GM23338 (cell line): Measurements from ENCODE around the gene NAA10. TPM values are rescaled to one million over a fixed set of nuclear protein-coding genes. Genes with fewer than 3 reads are reported as not detected.

Experiments used
- ATAC-seq: fragments of 200-7000 bp; cut with Tn5 transposase; 3 replicates; pipeline ENCODE4 v1.9.1; 2020
- DNase-seq: peaks from one replicate; pipeline ENCODE4 v3.0.0-alpha.2; 2015; ENCODE audit warnings: low spot score
- H2AFZ ChIP-seq: fragments of 200-600 bp; sonication (generic); 2 replicates; pipeline ENCODE4 v1.8.0; 2016; ENCODE audit warnings: antibody characterized with exemption, mild to moderate bottlenecking, moderate library complexity
- H3F3A ChIP-seq: fragments of 200-600 bp; sonication (generic); replicated peaks from 2 replicates; pipeline ENCODE4 v1.8.0; 2017; ENCODE audit warnings: antibody characterized with exemption, mixed run types, low read depth
- H3K27ac ChIP-seq: fragments of 200-600 bp; sonication (generic); 2 replicates; pipeline ENCODE4 v1.6.1; 2016; ENCODE audit warnings: low read depth
- H3K27me3 ChIP-seq: fragments of 200-600 bp; sonication (generic); 2 replicates; pipeline ENCODE4 v1.8.0; 2016; ENCODE audit warnings: mild to moderate bottlenecking, mixed run types, moderate library complexity; ENCODE audit not compliant: insufficient read depth
- H3K36me3 ChIP-seq: fragments of 200-600 bp; sonication (generic); 2 replicates; pipeline ENCODE4 v1.8.0; 2016; ENCODE audit warnings: mild to moderate bottlenecking; ENCODE audit not compliant: insufficient read depth
- H3K4me1 ChIP-seq: fragments of 200-600 bp; sonication (generic); 2 replicates; pipeline ENCODE4 v1.8.0; 2016; ENCODE audit warnings: mild to moderate bottlenecking, moderate library complexity; ENCODE audit not compliant: insufficient read depth
- H3K4me2 ChIP-seq: fragments of 200-600 bp; sonication (generic); 2 replicates; pipeline ENCODE4 v1.7.1; 2017; ENCODE audit warnings: mixed run types
- H3K4me3 ChIP-seq: fragments of 200-600 bp; sonication (generic); 2 replicates; pipeline ENCODE4 v1.6.1; 2016; ENCODE audit warnings: mixed run types
- H3K79me2 ChIP-seq: fragments of 200-600 bp; sonication (generic); replicated peaks from 2 replicates; pipeline ENCODE4 v1.8.0; 2017; ENCODE audit warnings: mild to moderate bottlenecking; ENCODE audit not compliant: insufficient read depth
- H3K9me2 ChIP-seq: fragments of 200-600 bp; sonication (generic); 2 replicates; pipeline ENCODE4 v1.8.0; 2017; ENCODE audit not compliant: insufficient read depth
- H4K20me1 ChIP-seq: fragments of 200-600 bp; sonication (generic); replicated peaks from 2 replicates; pipeline ENCODE4 v1.8.0; 2017; ENCODE audit warnings: mild to moderate bottlenecking; ENCODE audit not compliant: insufficient read depth
- H3K27ac Mint-ChIP-seq: 2 replicates; pipeline ENCODE4 v1.8.0; 2020; ENCODE audit warnings: inconsistent platforms, mild to moderate bottlenecking, moderate library complexity, mixed read lengths
- H3K27me3 Mint-ChIP-seq: 3 replicates; pipeline ENCODE4 v1.8.0; 2022; ENCODE audit warnings: low read depth, mild to moderate bottlenecking, moderate library complexity, mixed read lengths, inconsistent platforms; ENCODE audit not compliant: insufficient read depth, poor library complexity
- H3K36me3 Mint-ChIP-seq: 3 replicates; pipeline ENCODE4 v1.8.0; 2021; ENCODE audit warnings: low read depth, mild to moderate bottlenecking, inconsistent platforms, moderate library complexity, mixed read lengths
- H3K4me1 Mint-ChIP-seq: 3 replicates; pipeline ENCODE4 v1.8.0; 2020; ENCODE audit warnings: mild to moderate bottlenecking, inconsistent platforms, mixed read lengths
- H3K4me3 Mint-ChIP-seq: 3 replicates; pipeline ENCODE4 v1.8.0; 2021; ENCODE audit warnings: moderate library complexity, mild to moderate bottlenecking, inconsistent platforms, mixed read lengths
- H3K9me3 Mint-ChIP-seq: 3 replicates; pipeline ENCODE4 v1.8.0; 2020; ENCODE audit warnings: moderate library complexity, mild to moderate bottlenecking, inconsistent platforms, mixed read lengths
- CREB1 ChIP-seq: fragments of 250-450 bp; sonication (Bioruptor Pico); IDR thresholded peaks from 2 replicates; pipeline ENCODE4 v1.5.0; 2020; ENCODE audit warnings: low read depth, mild to moderate bottlenecking, moderate library complexity
- EZH2 ChIP-seq: fragments of 200-600 bp; sonication (generic); IDR thresholded peaks from one replicate; pipeline ENCODE4 v1.8.0; 2017; ENCODE audit warnings: antibody characterized with exemption, mild to moderate bottlenecking, low read depth; ENCODE audit not compliant: unreplicated experiment
- ZNF331 ChIP-seq: fragments of 250-450 bp; sonication (Bioruptor Pico); IDR thresholded peaks from 2 replicates; pipeline ENCODE4 v1.5.0; 2020; ENCODE audit warnings: low read depth, mild to moderate bottlenecking, moderate library complexity
- ZNF462 ChIP-seq: fragments of 250-450 bp; sonication (Bioruptor Pico); IDR thresholded peaks from 2 replicates; pipeline ENCODE4 v1.5.0; 2020; ENCODE audit warnings: mild to moderate bottlenecking, moderate library complexity
- microRNA-seq: library from miRNA; unstranded; fragments of <30 nt; microRNA quantifications from one replicate; pipeline ENCODE4, GENCODE V29; 2017
- polyA plus RNA-seq: library from polyadenylated mRNA; unstranded; fragments of >200 nt; fragmentation: Nextera tagmentation; extraction: Ambion mirVana; gene quantifications from 2 replicates; pipeline ENCODE4 v1.2.1, GENCODE V29; 2016
- small RNA-seq: library from RNA; depleted of rRNA; stranded (forward); fragments of <200 nt; gene quantifications from one replicate; pipeline ENCODE3, GENCODE V24; 2014; ENCODE audit warnings: low replicate concordance
- total RNA-seq: library from RNA; depleted of rRNA; stranded (reverse); fragments of >200 nt; shearing (Covaris generic); gene quantifications from 2 replicates; pipeline ENCODE4 v1.2.3, GENCODE V29; 2014; rRNA removed

NAA10 gene
- total and polyA plus RNA-seq, 2 experiments from 2014 or later: 136 to 145 TPM

GRCh38 chrX:153879741-153880439 lies 54.9 kb downstream of the NAA10 start:
- Histone ChIP-seq H4K20me1 (no peaks in the 10 kb centered on the region), H3K4me2 (peak overlapping the region; percentile 80), H3K36me3 (no peaks in the 10 kb centered on the region), H3K79me2 (no peaks in the 10 kb centered on the region), H3K27me3 (no peaks in the 10 kb centered on the region), H3K9me2 (no peaks in the 10 kb centered on the region), H3F3A (no peaks in the 10 kb centered on the region), H2AFZ (no peak overlapping the region), H3K4me1 (peaks cover 32% of the 10 kb centered on the region; the same call in 1 of the 2 replicates), H3K27ac (no peak overlapping the region), H3K4me3 (peak overlapping the region; percentile 54; the same call in 1 of the 2 replicates)
- H3K27ac Mint-ChIP-seq: no peak overlapping the region
- peaks cover 54% of the 10 kb centered on the region for H3K4me1 Mint-ChIP-seq
- no peak for TF ChIP-seq ZNF462
- TF ChIP-seq EZH2: no peak
- TF ChIP-seq ZNF331 (CRISPR knock-in tag): no peak
- no peak for TF ChIP-seq CREB1
- peaks cover 16% of the 10 kb centered on the region for H3K27me3 Mint-ChIP-seq
- no peak for DNase-seq
- ATAC-seq: no peak
- peak overlapping the region; percentile 28; the same call in 2 of the 3 replicates for H3K4me3 Mint-ChIP-seq
- H3K9me3 Mint-ChIP-seq: no peaks in the 10 kb centered on the region; the same call in 2 of the 3 replicates
- no peaks in the 10 kb centered on the region; the same call in 2 of the 3 replicates for H3K36me3 Mint-ChIP-seq

Small RNA genes within 50 kb of the gene (microRNA-seq; reads per million reads assigned to microRNA genes)
- gene MIR3202-1 (not detected), gene MIR3202-2 (not detected)

Small RNA genes within 50 kb of the gene (small RNA-seq; reads per million reads assigned to genes)
- gene MIR3202-1: not detected

Other genes with a start within 250 kb of the NAA10 start
- 61.9 and 68.6 TPM in 2 replicates for gene SLC6A8, start 247.1 kb downstream of the NAA10 start, total RNA-seq
- gene SLC6A8, start 247.1 kb downstream of the NAA10 start, polyA plus RNA-seq: 19.5 and 22.2 TPM in 2 replicates
- gene BCAP31, start 210.7 kb downstream of the NAA10 start, total RNA-seq: 85.0 and 104 TPM in 2 replicates
- gene BCAP31, start 210.7 kb downstream of the NAA10 start, polyA plus RNA-seq: 136 and 145 TPM in 2 replicates
- 4.0 and 8.9 TPM in 2 replicates for gene ABCD1, start 210.2 kb downstream of the NAA10 start, total RNA-seq
- 2.4 and 2.9 TPM in 2 replicates for gene ABCD1, start 210.2 kb downstream of the NAA10 start, polyA plus RNA-seq
- gene PLXNB3, start 170.8 kb downstream of the NAA10 start, total RNA-seq: 3.2 and 4.1 TPM in 2 replicates
- gene PLXNB3, start 170.8 kb downstream of the NAA10 start, polyA plus RNA-seq: 0.30 and 0.70 TPM in 2 replicates
- 0.23 TPM in 1 of 2 replicates, not detected in the other for gene SRPK3, start 154.0 kb downstream of the NAA10 start, total RNA-seq
- gene SRPK3, start 154.0 kb downstream of the NAA10 start, polyA plus RNA-seq: 0.15 and 0.19 TPM in 2 replicates
- gene IDH3G, start 140.7 kb downstream of the NAA10 start, total RNA-seq: 43.0 and 49.0 TPM in 2 replicates
- 41.4 and 45.5 TPM in 2 replicates for gene IDH3G, start 140.7 kb downstream of the NAA10 start, polyA plus RNA-seq
- gene SSR4, start 140.4 kb downstream of the NAA10 start, total RNA-seq: 107 and 168 TPM in 2 replicates
- gene SSR4, start 140.4 kb downstream of the NAA10 start, polyA plus RNA-seq: 352 and 404 TPM in 2 replicates
- 194 and 230 TPM in 2 replicates for gene PDZD4, start 104.5 kb downstream of the NAA10 start, total RNA-seq
- 30.5 and 34.5 TPM in 2 replicates for gene PDZD4, start 104.5 kb downstream of the NAA10 start, polyA plus RNA-seq
- 27.6 and 29.2 TPM in 2 replicates for gene L1CAM, start 48.9 kb downstream of the NAA10 start, total RNA-seq
- gene L1CAM, start 48.9 kb downstream of the NAA10 start, polyA plus RNA-seq: 7.4 and 7.8 TPM in 2 replicates
- not detected in 2 replicates for gene AVPR2, start 30.4 kb downstream of the NAA10 start, total RNA-seq
- not detected in 2 replicates for gene AVPR2, start 30.4 kb downstream of the NAA10 start, polyA plus RNA-seq
- gene ARHGAP4, start 8.8 kb downstream of the NAA10 start, total RNA-seq: 57.8 and 59.5 TPM in 2 replicates
- gene ARHGAP4, start 8.8 kb downstream of the NAA10 start, polyA plus RNA-seq: 21.2 and 21.5 TPM in 2 replicates
- gene RENBP, start 9.6 kb upstream of the NAA10 start, total RNA-seq: 8.6 and 10.3 TPM in 2 replicates
- gene RENBP, start 9.6 kb upstream of the NAA10 start, polyA plus RNA-seq: 1.5 and 2.0 TPM in 2 replicates
- 169 and 188 TPM in 2 replicates for gene HCFC1, start 36.8 kb upstream of the NAA10 start, total RNA-seq
- 33.0 and 33.2 TPM in 2 replicates for gene HCFC1, start 36.8 kb upstream of the NAA10 start, polyA plus RNA-seq
- 4.4 and 9.7 TPM in 2 replicates for gene TMEM187, start 37.7 kb upstream of the NAA10 start, total RNA-seq
- gene TMEM187, start 37.7 kb upstream of the NAA10 start, polyA plus RNA-seq: 2.4 and 2.5 TPM in 2 replicates
- gene IRAK1, start 84.9 kb upstream of the NAA10 start, total RNA-seq: 30.4 and 38.0 TPM in 2 replicates
- gene IRAK1, start 84.9 kb upstream of the NAA10 start, polyA plus RNA-seq: 21.6 and 23.0 TPM in 2 replicates
- gene MECP2, start 162.7 kb upstream of the NAA10 start, total RNA-seq: 32.7 and 34.0 TPM in 2 replicates
- 27.4 and 27.7 TPM in 2 replicates for gene MECP2, start 162.7 kb upstream of the NAA10 start, polyA plus RNA-seq
- not detected in 2 replicates for gene OPN1LW, start 209.2 kb upstream of the NAA10 start, total RNA-seq
- gene OPN1LW, start 209.2 kb upstream of the NAA10 start, polyA plus RNA-seq: not detected in 2 replicates
- not detected in 2 replicates for gene OPN1MW, start 247.6 kb upstream of the NAA10 start, total RNA-seq
- gene OPN1MW, start 247.6 kb upstream of the NAA10 start, polyA plus RNA-seq: not detected in 2 replicates